Astrocyte (in vitro differentiated cells and primary cell): ENCODE measurements around the gene SLCO3A1. TPM values are rescaled to one million over a fixed set of nuclear protein-coding genes. Genes with fewer than 3 reads are reported as not detected.

ENCODE experiments used
- DNase-seq: peaks from one replicate; pipeline ENCODE4 v3.0.0-alpha.2; 2010; ENCODE audit warnings: low read depth
- FAIRE-seq: peaks from 2 replicates; lab custom pipeline; 2011; peaks lifted over from hg19 to GRCh38; lab: Jason Lieb, UNC
- H2AFZ ChIP-seq: 2 replicates; pipeline ENCODE4 v1.6.0; 2012; ENCODE audit warnings: low read depth, low read length, inconsistent platforms
- H3K27ac ChIP-seq: 2 replicates; pipeline ENCODE4 v1.5.1; 2011; ENCODE audit warnings: low read depth, low read length, inconsistent platforms
- H3K27me3 ChIP-seq: 2 replicates; pipeline ENCODE4 v1.6.0; 2011; ENCODE audit warnings: low read length, inconsistent platforms; ENCODE audit not compliant: insufficient read depth
- H3K36me3 ChIP-seq: 2 replicates; pipeline ENCODE4 v1.5.1; 2011; ENCODE audit warnings: low read length, inconsistent platforms; ENCODE audit not compliant: insufficient read depth
- H3K4me1 ChIP-seq: 2 replicates; pipeline ENCODE4 v1.5.1; 2011; ENCODE audit warnings: low read length, inconsistent platforms; ENCODE audit not compliant: insufficient read depth
- H3K4me2 ChIP-seq: 2 replicates; pipeline ENCODE4 v1.6.0; 2012; ENCODE audit warnings: low read length, inconsistent platforms
- H3K4me3 ChIP-seq: 2 replicates; pipeline ENCODE4 v1.5.1; 2011; ENCODE audit warnings: low read depth, mild to moderate bottlenecking, low read length, inconsistent platforms; ENCODE audit not compliant: insufficient read depth
- H3K79me2 ChIP-seq: 2 replicates; pipeline ENCODE4 v1.6.0; 2012; ENCODE audit warnings: mild to moderate bottlenecking, low read length, inconsistent platforms; ENCODE audit not compliant: insufficient read depth
- H3K9ac ChIP-seq: 2 replicates; pipeline ENCODE4 v1.6.0; 2012; ENCODE audit warnings: mild to moderate bottlenecking, low read length, inconsistent platforms
- H3K9me3 ChIP-seq: 2 replicates; pipeline ENCODE4 v1.5.1; 2012; ENCODE audit warnings: low read depth, mild to moderate bottlenecking, low read length, inconsistent platforms; ENCODE audit not compliant: insufficient read depth
- H4K20me1 ChIP-seq: 2 replicates; pipeline ENCODE4 v1.6.0; 2012; ENCODE audit warnings: low read length, inconsistent platforms; ENCODE audit not compliant: insufficient read depth
- H3K27ac Mint-ChIP-seq: one replicate; pipeline ENCODE4 v1.8.0; 2021; ENCODE audit warnings: mild to moderate bottlenecking, mixed read lengths; ENCODE audit not compliant: unreplicated experiment
- H3K27me3 Mint-ChIP-seq: one replicate; pipeline ENCODE4 v1.8.0; 2021; ENCODE audit warnings: low read depth, mixed read lengths; ENCODE audit not compliant: unreplicated experiment
- H3K36me3 Mint-ChIP-seq: one replicate; pipeline ENCODE4 v1.8.0; 2021; ENCODE audit warnings: low read depth, mixed read lengths; ENCODE audit not compliant: unreplicated experiment
- H3K4me1 Mint-ChIP-seq: one replicate; pipeline ENCODE4 v1.8.0; 2021; ENCODE audit warnings: low read depth, mixed read lengths; ENCODE audit not compliant: unreplicated experiment
- H3K4me3 Mint-ChIP-seq: one replicate; pipeline ENCODE4 v1.8.0; 2021; ENCODE audit warnings: mild to moderate bottlenecking, moderate library complexity, mixed read lengths; ENCODE audit not compliant: unreplicated experiment
- H3K9me3 Mint-ChIP-seq: one replicate; pipeline ENCODE4 v1.8.0; 2021; ENCODE audit warnings: mild to moderate bottlenecking, mixed read lengths; ENCODE audit not compliant: unreplicated experiment
- EZH2 ChIP-seq: IDR thresholded peaks from 2 replicates; pipeline ENCODE4 v1.6.1; 2012; ENCODE audit warnings: mild to moderate bottlenecking, low read length, inconsistent platforms; ENCODE audit not compliant: insufficient read depth
- total RNA-seq: library from RNA; stranded (reverse); gene quantifications from 2 replicates; pipeline ENCODE4 v1.2.1, GENCODE V29; 2021
- TF ChIP-seq, protein P1 (sequence below): IDR thresholded peaks from 2 replicates; pipeline ENCODE4 v1.5.1; 2011; ENCODE audit warnings: low read depth, mild to moderate bottlenecking, inconsistent platforms, low read length, moderate library complexity; ENCODE audit not compliant: insufficient read depth

Gene SLCO3A1
- total RNA-seq, 1 donor from 2014 or later = 9.4 TPM

DNA sequence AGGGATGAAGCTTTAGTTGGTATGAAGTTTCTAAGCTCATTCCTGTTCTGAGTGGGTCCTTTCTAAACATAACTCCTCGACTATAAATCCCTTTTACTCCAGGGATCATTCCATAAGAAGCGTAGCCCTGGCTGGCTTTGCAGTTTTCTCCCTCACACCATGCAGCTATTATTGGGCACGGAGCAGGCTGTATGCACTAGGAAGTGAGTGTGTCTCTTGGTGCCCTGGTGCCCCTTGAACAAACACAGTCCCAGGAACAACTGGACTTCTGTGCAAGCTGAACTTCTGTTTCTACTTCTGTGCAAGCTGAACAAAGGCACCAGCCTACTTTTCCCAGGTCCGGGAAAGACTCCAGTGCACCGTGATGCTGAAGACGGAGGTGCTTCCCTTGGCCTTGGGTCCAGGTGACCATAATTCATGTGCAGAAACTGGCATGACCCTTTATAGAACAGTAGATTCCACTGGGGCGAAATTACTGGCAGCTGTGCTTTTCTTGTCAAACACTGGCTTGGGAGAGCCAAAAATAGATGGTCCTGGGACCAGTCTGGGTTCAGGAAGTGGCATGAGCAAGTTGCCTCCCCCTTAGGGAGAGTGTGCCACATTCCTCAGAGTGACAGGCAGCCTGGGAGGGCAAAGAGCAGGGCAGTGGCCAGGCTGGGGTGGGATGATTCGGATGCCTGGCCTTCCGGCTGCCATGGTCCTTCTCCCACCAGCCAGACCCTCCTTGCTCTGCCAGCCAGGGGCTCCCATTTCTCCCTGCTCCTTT is 127.2 kb downstream of the SLCO3A1 start:
- Mint-ChIP-seq H3K27me3 (no peaks in the 10 kb centered on the region), H3K9me3 (peaks cover 4% of the 10 kb centered on the region), H3K36me3 (no peaks in the 10 kb centered on the region), H3K4me1 (no peaks in the 10 kb centered on the region), H3K27ac (no peak overlapping the region), H3K4me3 (no peak overlapping the region)
- H3K79me2 ChIP-seq = no peaks in the 10 kb centered on the region
- no peak overlapping the region for H3K9ac ChIP-seq
- DNase-seq (no peak), FAIRE-seq (no peak)
- no peak overlapping the region for H3K4me3 ChIP-seq
- H3K4me2 ChIP-seq = no peak overlapping the region
- H3K36me3 ChIP-seq = no peaks in the 10 kb centered on the region
- H3K4me1 ChIP-seq = no peaks in the 10 kb centered on the region
- H3K27me3 ChIP-seq = no peaks in the 10 kb centered on the region
- no peaks in the 10 kb centered on the region for H4K20me1 ChIP-seq
- H3K9me3 ChIP-seq = no peaks in the 10 kb centered on the region
- no peak overlapping the region for H3K27ac ChIP-seq
- H2AFZ ChIP-seq = no peak overlapping the region
- TF ChIP-seq, protein P1, sequence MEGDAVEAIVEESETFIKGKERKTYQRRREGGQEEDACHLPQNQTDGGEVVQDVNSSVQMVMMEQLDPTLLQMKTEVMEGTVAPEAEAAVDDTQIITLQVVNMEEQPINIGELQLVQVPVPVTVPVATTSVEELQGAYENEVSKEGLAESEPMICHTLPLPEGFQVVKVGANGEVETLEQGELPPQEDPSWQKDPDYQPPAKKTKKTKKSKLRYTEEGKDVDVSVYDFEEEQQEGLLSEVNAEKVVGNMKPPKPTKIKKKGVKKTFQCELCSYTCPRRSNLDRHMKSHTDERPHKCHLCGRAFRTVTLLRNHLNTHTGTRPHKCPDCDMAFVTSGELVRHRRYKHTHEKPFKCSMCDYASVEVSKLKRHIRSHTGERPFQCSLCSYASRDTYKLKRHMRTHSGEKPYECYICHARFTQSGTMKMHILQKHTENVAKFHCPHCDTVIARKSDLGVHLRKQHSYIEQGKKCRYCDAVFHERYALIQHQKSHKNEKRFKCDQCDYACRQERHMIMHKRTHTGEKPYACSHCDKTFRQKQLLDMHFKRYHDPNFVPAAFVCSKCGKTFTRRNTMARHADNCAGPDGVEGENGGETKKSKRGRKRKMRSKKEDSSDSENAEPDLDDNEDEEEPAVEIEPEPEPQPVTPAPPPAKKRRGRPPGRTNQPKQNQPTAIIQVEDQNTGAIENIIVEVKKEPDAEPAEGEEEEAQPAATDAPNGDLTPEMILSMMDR = no peak
- TF ChIP-seq EZH2 = no peak

DNA sequence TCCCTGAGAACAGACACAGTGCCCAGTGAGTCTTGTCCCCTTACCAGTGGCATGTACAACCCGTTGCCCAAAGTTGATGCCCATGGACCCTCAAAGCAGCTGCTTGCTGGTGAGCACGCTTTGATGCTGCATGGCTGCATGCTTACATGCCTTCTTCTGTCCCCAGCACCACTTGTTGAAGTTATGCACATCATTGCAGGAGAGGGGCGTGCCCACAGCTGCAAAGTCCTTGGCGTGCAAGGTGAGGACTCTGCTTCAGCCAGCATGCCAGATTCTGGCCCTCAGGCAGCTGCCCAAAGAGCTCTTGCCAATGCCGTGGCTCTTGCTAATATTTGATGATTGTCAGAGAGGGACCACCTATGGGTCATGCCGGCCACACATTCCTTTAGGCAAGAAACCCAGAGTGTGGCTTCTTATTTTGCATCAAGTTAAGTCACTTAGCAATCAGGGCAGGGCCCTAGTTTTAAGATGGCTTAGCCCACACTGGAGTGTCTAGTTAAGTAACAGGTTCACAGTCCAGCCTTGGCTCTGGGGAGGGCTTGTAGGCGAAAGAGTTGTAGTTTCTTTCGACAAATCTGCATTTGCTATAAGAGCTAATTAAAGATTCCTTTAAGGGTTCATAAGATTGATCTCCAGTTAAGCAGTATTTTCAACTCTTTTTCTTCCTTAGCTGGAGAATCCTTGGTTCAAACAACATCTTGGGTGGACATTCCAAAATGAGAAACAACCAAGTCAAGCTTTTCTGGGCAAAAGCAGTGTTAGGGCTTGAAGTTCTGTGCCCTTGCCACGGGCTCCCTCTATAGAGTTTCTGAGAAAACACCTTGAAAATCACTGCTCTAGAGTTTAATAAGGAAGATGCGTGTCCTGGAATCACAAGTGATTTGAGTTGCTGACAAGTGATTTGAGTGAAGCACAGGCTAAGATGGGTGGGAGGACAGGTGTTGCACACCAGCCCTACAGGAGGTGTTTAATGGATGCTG is 128.6 kb downstream of the SLCO3A1 start:
- H3K4me1 ChIP-seq = no peaks in the 10 kb centered on the region
- no peak overlapping the region for H3K4me3 ChIP-seq
- Mint-ChIP-seq H3K27me3 (no peaks in the 10 kb centered on the region), H3K27ac (no peak overlapping the region), H3K9me3 (peaks cover 1% of the 10 kb centered on the region), H3K4me3 (no peak overlapping the region), H3K4me1 (no peaks in the 10 kb centered on the region), H3K36me3 (no peaks in the 10 kb centered on the region)
- no peaks in the 10 kb centered on the region for H4K20me1 ChIP-seq
- FAIRE-seq (no peak), DNase-seq (no peak)
- no peaks in the 10 kb centered on the region for H3K36me3 ChIP-seq
- H2AFZ ChIP-seq = no peak overlapping the region
- H3K27me3 ChIP-seq = no peaks in the 10 kb centered on the region
- no peak for TF ChIP-seq EZH2
- TF ChIP-seq, protein P1 = no peak
- no peak overlapping the region for H3K27ac ChIP-seq
- H3K9ac ChIP-seq = no peak overlapping the region
- no peaks in the 10 kb centered on the region for H3K9me3 ChIP-seq
- no peaks in the 10 kb centered on the region for H3K79me2 ChIP-seq
- no peak overlapping the region for H3K4me2 ChIP-seq
